Stomach (tissue), 9 donors: ENCODE results near the gene GNPTAB. TPM values are rescaled to one million over a fixed set of nuclear protein-coding genes. Genes with fewer than 3 reads are reported as not detected.
"Not testable (repeated sequence)": the region's sequence is repeated elsewhere in the genome, so short reads cannot be mapped to it uniquely, and the experiment has no call there.

Experiments
- DNase-seq, 2 donors: peaks; one replicate each; pipeline versions ENCODE4 v3.0.0 to v3.0.0-alpha.2; 2013 to 2019
- H3K27ac ChIP-seq, 5 donors: fragments of 200-600 bp in 4 of 5; sonication (generic) in 4 of 5; one replicate each; pipeline ENCODE4 v1.5.1; 2013 to 2019; ENCODE audit warnings: mild to moderate bottlenecking in 1 of 5, moderate library complexity in 1 of 5
- H3K27me3 ChIP-seq, 3 donors: fragments of 200-600 bp; sonication (generic); one replicate each; pipeline ENCODE4 v1.5.1; 2017 to 2019; ENCODE audit warnings: mixed run types in 1 of 3
- H3K36me3 ChIP-seq, 4 donors: fragments of 200-600 bp; sonication (generic); 1 replicate in 3 of 4; 2 replicates in 1 of 4; pipeline ENCODE4 v1.5.1; 2016 to 2019
- H3K4me1 ChIP-seq, 4 donors: fragments of 200-600 bp; sonication (generic); one replicate each; pipeline ENCODE4 v1.5.1; 2016 to 2019
- H3K4me3 ChIP-seq, 4 donors: fragments of 200-600 bp; sonication (generic) in 3 of 4; one replicate each; pipeline ENCODE4 v1.5.1; 2016 to 2019; ENCODE audit warnings: mild to moderate bottlenecking in 1 of 4
- H3K9me3 ChIP-seq, 4 donors: fragments of 200-600 bp; sonication (generic); one replicate each; pipeline ENCODE4 v1.5.1; 2016 to 2019
- CTCF ChIP-seq, 7 experiments: fragments of 450-650 bp in 4 of 7; fragments of 200-600 bp in 3 of 7; sonication (generic) in 3 of 7; IDR thresholded peaks; one replicate each; pipeline ENCODE4 v1.5.1; 2016 to 2019; ENCODE audit warnings: antibody characterized with exemption in 7 of 7, control low read depth in 2 of 7, mild to moderate bottlenecking in 1 of 7
- EP300 ChIP-seq: sonication (generic); formaldehyde crosslinking; IDR thresholded peaks from one replicate; pipeline ENCODE4 v1.6.1; 2017; ENCODE audit warnings: antibody characterized with exemption
- POLR2A ChIP-seq, 4 donors: fragments of 450-650 bp; IDR thresholded peaks; one replicate each; pipeline ENCODE4 v1.6.1; 2016; ENCODE audit warnings: antibody characterized with exemption in 4 of 4, control low read depth in 2 of 4, mild to moderate bottlenecking in 1 of 4, moderate library complexity in 1 of 4
- POLR2AphosphoS5 ChIP-seq, 3 donors: sonication (generic); formaldehyde crosslinking; IDR thresholded peaks; one replicate each; pipeline ENCODE4 v1.6.1; 2016; ENCODE audit warnings: antibody characterized with exemption in 3 of 3
- WGBS, 5 donors: extraction: QIAGEN DNeasy Blood & Tissue Kit in 3 of 5; methylation state at CpG; one replicate each; pipeline versions ENCODE4 v1.1.5 to v1.1.7; 2013 to 2018; 5-methylcytosine and 5-hydroxymethylcytosine counted together
- intact Hi-C: fragments of 100-400 bp; cut with DNase I; formaldehyde crosslinking; loops from one replicate; pipeline ENCODE4 v1.15.1; 2023; ENCODE audit warnings: low total_unique reads
- polyA plus RNA-seq, 3 donors: library from polyadenylated mRNA; stranded (reverse); fragments of 200-250 nt; gene quantifications; one replicate each; pipeline ENCODE4 v1.2.3, GENCODE V29; 2013
- total RNA-seq, 5 donors: library from RNA; depleted of rRNA; stranded (reverse); fragments of >200 nt; gene quantifications; one replicate each; pipeline versions ENCODE4 v1.1.0 to v1.2.3, GENCODE V29; 2014 to 2016
- donor health status: healthy with polysubstance abuse.
- donor health status: Bipolar disorder and iron deficiency.
- donor health status: healthy.

The GNPTAB gene
- total and polyA plus RNA-seq, 8 donors = 8.9 to 63.2 (median 16.9) TPM

GRCh38 chr12:101866615-101867373, 36.0 kb upstream of the GNPTAB start:
- Histone ChIP-seq H3K9me3 (peaks cover 0 to 5% (median 0%) of the 10 kb centered on the region in 4 donors), H3K36me3 (no peaks in the 10 kb centered on the region), H3K4me3 (no peak overlapping the region), H3K4me1 (no peaks in the 10 kb centered on the region), H3K27ac (no peak overlapping the region), H3K27me3 (no peaks in the 10 kb centered on the region)
- DNase-seq = no peak
- TF ChIP-seq CTCF (IDR thresholded peaks at IDR 0.05) = no peak
- no peak for TF ChIP-seq POLR2AphosphoS5 (IDR thresholded peaks at IDR 0.05)
- no peak for TF ChIP-seq POLR2A (IDR thresholded peaks at IDR 0.05)
- no peak for TF ChIP-seq EP300
- intact Hi-C loops = no loop called here
- WGBS, 5 donors = 69 to 78% (median 74%) methylated on average over 12 to 13 of the region's 13 CpGs

GRCh38 chr12:101863981-101864380, 33.2 kb upstream of the GNPTAB start:
- Histone ChIP-seq H3K4me1 (no peaks in the 10 kb centered on the region), H3K27me3 (no peaks in the 10 kb centered on the region), H3K4me3 (no peak overlapping the region), H3K9me3 (peaks cover 0 to 5% (median 0%) of the 10 kb centered on the region in 4 donors), H3K36me3 (no peaks in the 10 kb centered on the region), H3K27ac (no peak overlapping the region)
- TF ChIP-seq POLR2A (IDR thresholded peaks at IDR 0.05) (no peak), EP300 (no peak), POLR2AphosphoS5 (IDR thresholded peaks at IDR 0.05) (no peak), CTCF (IDR thresholded peaks at IDR 0.05) (no peak)
- intact Hi-C loops = no loop called here
- DNase-seq = no peak

GRCh38 chr12:101862245-101862644, 31.5 kb upstream of the GNPTAB start:
- DNase-seq = no peak
- H3K4me1 ChIP-seq = peaks cover 0 to 4% (median 0%) of the 10 kb centered on the region in 4 donors
- H3K9me3 ChIP-seq = peaks cover 0 to 5% (median 0%) of the 10 kb centered on the region in 4 donors
- no peak overlapping the region for H3K27ac ChIP-seq
- no peak overlapping the region for H3K4me3 ChIP-seq
- WGBS, 5 donors = 94 to 96% (median 95%) methylated on average over 2 of the region's 2 CpGs
- no peaks in the 10 kb centered on the region for H3K27me3 ChIP-seq
- no peaks in the 10 kb centered on the region for H3K36me3 ChIP-seq
- intact Hi-C loops = no loop called here
- TF ChIP-seq POLR2AphosphoS5 (IDR thresholded peaks at IDR 0.05) (no peak), EP300 (no peak), CTCF (IDR thresholded peaks at IDR 0.05) (no peak), POLR2A (IDR thresholded peaks at IDR 0.05) (no peak)

GRCh38 chr12:101861688-101862087, 30.9 kb upstream of the GNPTAB start:
- peak in 1 of 2 donors; percentile 31 for DNase-seq
- H3K4me3 ChIP-seq, H3K9me3 ChIP-seq, H3K36me3 ChIP-seq, H3K4me1 ChIP-seq, intact Hi-C loops, H3K27ac ChIP-seq, H3K27me3 ChIP-seq: not testable (repeated sequence)
- WGBS, 5 donors = 63 to 88% (median 79%) methylated on average over 2 of the region's 2 CpGs
